GM12878 (cell line): ENCODE data around the gene LARGE1. TPM values are rescaled to one million over a fixed set of nuclear protein-coding genes. Genes with fewer than 3 reads are reported as not detected.

Experiments used
- ATAC-seq: fragments of 200-7000 bp; cut with Tn5 transposase; 3 replicates; pipeline ENCODE4 v1.9.1; 2020; ENCODE audit warnings: mild to moderate bottlenecking, moderate library complexity
- BruUV-seq: library from RNA; stranded (reverse); fragments of 400-500 nt; replicated peaks from 2 replicates; lab custom pipeline; 2021; lab: Mats Ljungman, UMichigan
- CTCF ChIA-PET: fragments of 300-600 bp; sonication (Branson Sonifier 250); formaldehyde crosslinking; extraction: SDS; loops from one replicate; lab custom pipeline; 2021; ENCODE audit warnings: inconsistent platforms; lab: Yijun Ruan, JAX
- POLR2A ChIA-PET: fragments of 350-600 bp; formaldehyde crosslinking; extraction: SDS; loops from one replicate; lab custom pipeline; 2021; ENCODE audit warnings: inconsistent platforms; lab: Charles Lee
- RAD21 ChIA-PET: fragments of 300-600 bp; sonication (Branson Sonifier 250); formaldehyde crosslinking; loops from one replicate; lab custom pipeline; 2023; ENCODE audit warnings: antibody characterized with exemption; ENCODE audit not compliant: unreplicated experiment; lab: Charles Lee
- SMC1A ChIA-PET: fragments of 300-600 bp; sonication (Branson Sonifier 250); formaldehyde crosslinking; loops from one replicate; lab custom pipeline; 2023; ENCODE audit not compliant: unreplicated experiment, uncharacterized antibody; lab: Charles Lee
- DNase-seq: peaks from one replicate; pipeline ENCODE4 v3.0.0-alpha.2; 2011; ENCODE audit warnings: low read depth, low spot score
- FAIRE-seq: peaks from 3 replicates; lab custom pipeline; 2011; peaks lifted over from hg19 to GRCh38; lab: Jason Lieb, UNC
- H2AFZ ChIP-seq: 2 replicates; pipeline ENCODE4 v1.6.0; 2011; ENCODE audit warnings: low read depth, low read length, control low read depth; ENCODE audit not compliant: control insufficient read depth
- H3K27ac ChIP-seq: 2 replicates; pipeline ENCODE4 v1.5.1; 2011; ENCODE audit warnings: control low read depth; ENCODE audit not compliant: control insufficient read depth, insufficient read depth
- H3K27me3 ChIP-seq, 2 experiments: replicated peaks in 1 of 2; 2 replicates each; pipeline versions ENCODE4 v1.6.0 to v1.6.1; 2011; ENCODE audit warnings: low read length in 1 of 2; ENCODE audit not compliant: control insufficient read depth in 2 of 2, insufficient read depth in 2 of 2
- H3K36me3 ChIP-seq, 2 experiments: 2 replicates each; pipeline ENCODE4 v1.5.1; 2011; ENCODE audit warnings: low read length in 1 of 2; ENCODE audit not compliant: control insufficient read depth in 2 of 2, insufficient read depth in 2 of 2
- H3K4me1 ChIP-seq: 2 replicates; pipeline ENCODE4 v1.6.1; 2011; ENCODE audit warnings: mild to moderate bottlenecking, low read length, moderate library complexity, mixed read lengths; ENCODE audit not compliant: control insufficient read depth, insufficient read depth
- H3K4me2 ChIP-seq: 2 replicates; pipeline ENCODE4 v1.6.0; 2011; ENCODE audit warnings: control low read depth; ENCODE audit not compliant: control insufficient read depth, insufficient read depth
- H3K4me3 ChIP-seq: fragments of 200-600 bp; sonication (generic); 2 replicates; pipeline ENCODE4 v1.5.1; 2016
- H3K79me2 ChIP-seq: 2 replicates; pipeline ENCODE4 v1.6.0; 2011; ENCODE audit warnings: low read length; ENCODE audit not compliant: control insufficient read depth, insufficient read depth
- H3K9ac ChIP-seq: 2 replicates; pipeline ENCODE4 v1.8.0; 2011; ENCODE audit warnings: low read length, control low read depth, mixed read lengths; ENCODE audit not compliant: control insufficient read depth, insufficient read depth
- H3K9me3 ChIP-seq: replicated peaks from 3 replicates; pipeline ENCODE4 v1.5.1; 2011; ENCODE audit warnings: mild to moderate bottlenecking, low read length; ENCODE audit not compliant: control insufficient read depth, insufficient read depth
- H4K20me1 ChIP-seq: 2 replicates; pipeline ENCODE4 v1.6.0; 2011; ENCODE audit not compliant: control insufficient read depth, insufficient read depth
- BACH1 ChIP-seq: fragments of 450-650 bp; IDR thresholded peaks from 2 replicates; pipeline ENCODE4 v1.6.1; 2017; ENCODE audit warnings: mild to moderate bottlenecking, borderline replicate concordance
- HCFC1 ChIP-seq: fragments of 150-350 bp; IDR thresholded peaks from 2 replicates; pipeline ENCODE4 v1.6.1; 2014; ENCODE audit warnings: low read length
- MEF2A ChIP-seq: IDR thresholded peaks from 2 replicates; pipeline ENCODE4 v1.6.1; 2011; ENCODE audit warnings: low read depth, mild to moderate bottlenecking, low read length, moderate library complexity; ENCODE audit not compliant: insufficient read depth
- MEF2B ChIP-seq: fragments of 450-650 bp; IDR thresholded peaks from 2 replicates; pipeline ENCODE4 v1.6.1; 2018; ENCODE audit warnings: mild to moderate bottlenecking, moderate library complexity; ENCODE audit not compliant: partially characterized antibody, poor library complexity, severe bottlenecking
- NFIC ChIP-seq: IDR thresholded peaks from 2 replicates; pipeline ENCODE4 v1.6.1; 2012; ENCODE audit warnings: low read depth, mild to moderate bottlenecking, inconsistent platforms, low read length, moderate library complexity
- NR2C2 ChIP-seq: IDR thresholded peaks from 2 replicates; pipeline ENCODE4 v1.6.1; 2011; ENCODE audit warnings: borderline replicate concordance, low read depth; ENCODE audit not compliant: control insufficient read depth, insufficient read length
- RAD51 ChIP-seq: fragments of 450-650 bp; IDR thresholded peaks from 2 replicates; pipeline ENCODE4 v1.6.1; 2016; ENCODE audit warnings: moderate library complexity, mild to moderate bottlenecking, inconsistent platforms
- SMARCA5 ChIP-seq: fragments of 450-650 bp; IDR thresholded peaks from 2 replicates; pipeline ENCODE4 v1.6.1; 2017; ENCODE audit warnings: mild to moderate bottlenecking
- ZNF217 ChIP-seq: fragments of 450-650 bp; IDR thresholded peaks from 2 replicates; pipeline ENCODE4 v1.6.1; 2017; ENCODE audit warnings: antibody characterized with exemption, mild to moderate bottlenecking
- WGBS: methylation state at CpG from one replicate; pipeline ENCODE4 v1.1.6; 2016; ENCODE audit warnings: low lambda C conversion rate; ENCODE audit not compliant: insufficient replicate concordance, insufficient coverage; ENCODE audit errors: missing lambda C conversion rate; 5-methylcytosine and 5-hydroxymethylcytosine counted together
- in situ Hi-C: fragments of 300-500 bp; cut with MboI; formaldehyde crosslinking; loops from 9 replicates; pipeline ENCODE4 v1.14.3; 2018; ENCODE audit warnings: mixed read lengths
- intact Hi-C: fragments of 100-400 bp; cut with micrococcal nuclease; formaldehyde crosslinking; loops from one replicate; pipeline ENCODE4 v1.14.2; 2022; ENCODE audit not compliant: unreplicated experiment
- polyA plus RNA-seq, 11 experiments: library from polyadenylated mRNA; depleted of rRNA in 4 of 11; unstranded in 6 of 11; stranded (reverse) in 5 of 11; fragments of >200 nt; fragmentation: Nextera tagmentation in 4 of 11; fragmentation: Illumina TruSeq in 1 of 11; extraction: Ambion mirVana in 4 of 11; extraction: Trizol in 1 of 11; gene quantifications; 1 replicate in 1 of 11; 2 replicates in 10 of 11; pipeline versions ENCODE4 v1.2.1 to v1.2.3, GENCODE V29; 2011 to 2016; ENCODE audit warnings: inconsistent platforms in 2 of 11, missing spikeins in 2 of 11, low read depth in 1 of 11
- total RNA-seq, 4 experiments: library from RNA; depleted of rRNA in 3 of 4; stranded (reverse); fragments of >200 nt in 3 of 4; fragmentation: Illumina TruSeq in 1 of 4; extraction: Trizol in 1 of 4; gene quantifications; 2 replicates each; pipeline versions ENCODE4 v1.2.1 to v1.2.3, GENCODE V29; 2013 to 2021
- TF ChIP-seq, protein P1 (sequence below): fragments of 450-650 bp; IDR thresholded peaks from 2 replicates; pipeline ENCODE4 v1.6.1; 2017; ENCODE audit warnings: mild to moderate bottlenecking, low read depth, inconsistent platforms; ENCODE audit not compliant: poor library complexity, severe bottlenecking
- TF ChIP-seq, protein P2 (sequence below): IDR thresholded peaks from 2 replicates; pipeline ENCODE4 v1.6.1; 2011; ENCODE audit warnings: low read depth, low read length, improper control_type of control experiment, borderline replicate concordance
- TF ChIP-seq, protein P3 (sequence below): fragments of 450-650 bp; IDR thresholded peaks from 2 replicates; pipeline ENCODE4 v1.6.1; 2016; ENCODE audit warnings: mild to moderate bottlenecking
- TF ChIP-seq, protein P4 (sequence below): fragments of 450-650 bp; formaldehyde crosslinking; IDR thresholded peaks from 2 replicates; pipeline ENCODE4 v1.4.0; 2020; ENCODE audit warnings: mild to moderate bottlenecking, moderate library complexity
- TF ChIP-seq, protein P5 (sequence below): IDR thresholded peaks from 2 replicates; pipeline ENCODE4 v1.6.1; 2012; ENCODE audit warnings: low read depth, low read length, improper control_type of control experiment

LARGE1 gene
- total and polyA plus RNA-seq, 10 of the 15 experiments (the other 5 are each of a cell fraction or from before 2014, with no cell fraction given): 3.2 to 41.4 (median 17.3) TPM

DNA sequence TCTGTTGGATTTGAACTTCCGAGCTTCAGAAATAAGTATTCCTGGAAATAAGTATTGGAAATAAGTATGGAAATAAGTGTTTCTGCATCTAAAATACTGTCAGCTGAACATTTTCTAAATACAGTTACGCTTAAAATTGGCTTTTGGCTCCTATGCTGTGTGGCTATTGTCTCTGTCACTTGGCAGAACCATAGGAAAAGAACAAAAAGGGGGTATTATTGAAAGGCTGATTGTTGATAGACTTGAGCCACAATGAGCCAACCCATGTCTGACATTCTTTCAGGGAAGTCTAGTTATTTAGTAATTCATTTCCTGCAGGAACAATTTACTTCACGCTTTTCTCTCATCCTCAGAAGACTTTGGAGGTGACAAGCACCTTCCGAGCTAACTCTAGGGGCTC lies 32.5 kb upstream of the LARGE1 start:
- no peak for ATAC-seq
- Histone ChIP-seq H3K9me3 (no peaks in the 10 kb centered on the region), H3K4me1 (no peaks in the 10 kb centered on the region), H3K4me2 (no peak overlapping the region), H3K27me3 (no peaks in the 10 kb centered on the region), H4K20me1 (no peaks in the 10 kb centered on the region), H2AFZ (no peak overlapping the region), H3K27ac (no peak overlapping the region), H3K79me2 (no peaks in the 10 kb centered on the region), H3K4me3 (no peak overlapping the region), H3K9ac (no peak overlapping the region), H3K36me3 (no peaks in the 10 kb centered on the region)
- in situ Hi-C loops: loop anchor here (25.0 kb wide), 1 partner anchor 760 kb away; no protein-coding TSS in a partner anchor
- FAIRE-seq: no peak
- RAD21 ChIA-PET: no interaction called here
- CTCF ChIA-PET: no interaction called here
- WGBS: 42% methylated on average over 4 of the region's 4 CpGs
- DNase-seq: no peak
- intact Hi-C loops: no loop called here
- BruUV-seq: no TSS peak
- SMC1A ChIA-PET: no interaction called here
- POLR2A ChIA-PET: no interaction called here
- TF ChIP-seq, protein P1, sequence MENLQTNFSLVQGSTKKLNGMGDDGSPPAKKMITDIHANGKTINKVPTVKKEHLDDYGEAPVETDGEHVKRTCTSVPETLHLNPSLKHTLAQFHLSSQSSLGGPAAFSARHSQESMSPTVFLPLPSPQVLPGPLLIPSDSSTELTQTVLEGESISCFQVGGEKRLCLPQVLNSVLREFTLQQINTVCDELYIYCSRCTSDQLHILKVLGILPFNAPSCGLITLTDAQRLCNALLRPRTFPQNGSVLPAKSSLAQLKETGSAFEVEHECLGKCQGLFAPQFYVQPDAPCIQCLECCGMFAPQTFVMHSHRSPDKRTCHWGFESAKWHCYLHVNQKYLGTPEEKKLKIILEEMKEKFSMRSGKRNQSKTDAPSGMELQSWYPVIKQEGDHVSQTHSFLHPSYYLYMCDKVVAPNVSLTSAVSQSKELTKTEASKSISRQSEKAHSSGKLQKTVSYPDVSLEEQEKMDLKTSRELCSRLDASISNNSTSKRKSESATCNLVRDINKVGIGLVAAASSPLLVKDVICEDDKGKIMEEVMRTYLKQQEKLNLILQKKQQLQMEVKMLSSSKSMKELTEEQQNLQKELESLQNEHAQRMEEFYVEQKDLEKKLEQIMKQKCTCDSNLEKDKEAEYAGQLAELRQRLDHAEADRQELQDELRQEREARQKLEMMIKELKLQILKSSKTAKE: no peak
- TF ChIP-seq BACH1 (no peak), ZNF217 (no peak), MEF2B (no peak), HCFC1 (no peak), RAD51 (no peak), SMARCA5 (no peak), NR2C2 (no peak), MEF2A (no peak), NFIC (no peak)
- TF ChIP-seq, protein P2, sequence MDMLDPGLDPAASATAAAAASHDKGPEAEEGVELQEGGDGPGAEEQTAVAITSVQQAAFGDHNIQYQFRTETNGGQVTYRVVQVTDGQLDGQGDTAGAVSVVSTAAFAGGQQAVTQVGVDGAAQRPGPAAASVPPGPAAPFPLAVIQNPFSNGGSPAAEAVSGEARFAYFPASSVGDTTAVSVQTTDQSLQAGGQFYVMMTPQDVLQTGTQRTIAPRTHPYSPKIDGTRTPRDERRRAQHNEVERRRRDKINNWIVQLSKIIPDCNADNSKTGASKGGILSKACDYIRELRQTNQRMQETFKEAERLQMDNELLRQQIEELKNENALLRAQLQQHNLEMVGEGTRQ: no peak
- TF ChIP-seq, protein P3, sequence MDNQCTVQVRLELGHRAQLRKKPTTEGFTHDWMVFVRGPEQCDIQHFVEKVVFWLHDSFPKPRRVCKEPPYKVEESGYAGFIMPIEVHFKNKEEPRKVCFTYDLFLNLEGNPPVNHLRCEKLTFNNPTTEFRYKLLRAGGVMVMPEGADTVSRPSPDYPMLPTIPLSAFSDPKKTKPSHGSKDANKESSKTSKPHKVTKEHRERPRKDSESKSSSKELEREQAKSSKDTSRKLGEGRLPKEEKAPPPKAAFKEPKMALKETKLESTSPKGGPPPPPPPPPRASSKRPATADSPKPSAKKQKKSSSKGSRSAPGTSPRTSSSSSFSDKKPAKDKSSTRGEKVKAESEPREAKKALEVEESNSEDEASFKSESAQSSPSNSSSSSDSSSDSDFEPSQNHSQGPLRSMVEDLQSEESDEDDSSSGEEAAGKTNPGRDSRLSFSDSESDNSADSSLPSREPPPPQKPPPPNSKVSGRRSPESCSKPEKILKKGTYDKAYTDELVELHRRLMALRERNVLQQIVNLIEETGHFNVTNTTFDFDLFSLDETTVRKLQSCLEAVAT: no peak
- TF ChIP-seq, protein P4, sequence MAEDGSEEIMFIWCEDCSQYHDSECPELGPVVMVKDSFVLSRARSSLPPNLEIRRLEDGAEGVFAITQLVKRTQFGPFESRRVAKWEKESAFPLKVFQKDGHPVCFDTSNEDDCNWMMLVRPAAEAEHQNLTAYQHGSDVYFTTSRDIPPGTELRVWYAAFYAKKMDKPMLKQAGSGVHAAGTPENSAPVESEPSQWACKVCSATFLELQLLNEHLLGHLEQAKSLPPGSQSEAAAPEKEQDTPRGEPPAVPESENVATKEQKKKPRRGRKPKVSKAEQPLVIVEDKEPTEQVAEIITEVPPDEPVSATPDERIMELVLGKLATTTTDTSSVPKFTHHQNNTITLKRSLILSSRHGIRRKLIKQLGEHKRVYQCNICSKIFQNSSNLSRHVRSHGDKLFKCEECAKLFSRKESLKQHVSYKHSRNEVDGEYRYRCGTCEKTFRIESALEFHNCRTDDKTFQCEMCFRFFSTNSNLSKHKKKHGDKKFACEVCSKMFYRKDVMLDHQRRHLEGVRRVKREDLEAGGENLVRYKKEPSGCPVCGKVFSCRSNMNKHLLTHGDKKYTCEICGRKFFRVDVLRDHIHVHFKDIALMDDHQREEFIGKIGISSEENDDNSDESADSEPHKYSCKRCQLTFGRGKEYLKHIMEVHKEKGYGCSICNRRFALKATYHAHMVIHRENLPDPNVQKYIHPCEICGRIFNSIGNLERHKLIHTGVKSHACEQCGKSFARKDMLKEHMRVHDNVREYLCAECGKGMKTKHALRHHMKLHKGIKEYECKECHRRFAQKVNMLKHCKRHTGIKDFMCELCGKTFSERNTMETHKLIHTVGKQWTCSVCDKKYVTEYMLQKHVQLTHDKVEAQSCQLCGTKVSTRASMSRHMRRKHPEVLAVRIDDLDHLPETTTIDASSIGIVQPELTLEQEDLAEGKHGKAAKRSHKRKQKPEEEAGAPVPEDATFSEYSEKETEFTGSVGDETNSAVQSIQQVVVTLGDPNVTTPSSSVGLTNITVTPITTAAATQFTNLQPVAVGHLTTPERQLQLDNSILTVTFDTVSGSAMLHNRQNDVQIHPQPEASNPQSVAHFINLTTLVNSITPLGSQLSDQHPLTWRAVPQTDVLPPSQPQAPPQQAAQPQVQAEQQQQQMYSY (CRISPR knock-in tag): no peak
- TF ChIP-seq, protein P5, sequence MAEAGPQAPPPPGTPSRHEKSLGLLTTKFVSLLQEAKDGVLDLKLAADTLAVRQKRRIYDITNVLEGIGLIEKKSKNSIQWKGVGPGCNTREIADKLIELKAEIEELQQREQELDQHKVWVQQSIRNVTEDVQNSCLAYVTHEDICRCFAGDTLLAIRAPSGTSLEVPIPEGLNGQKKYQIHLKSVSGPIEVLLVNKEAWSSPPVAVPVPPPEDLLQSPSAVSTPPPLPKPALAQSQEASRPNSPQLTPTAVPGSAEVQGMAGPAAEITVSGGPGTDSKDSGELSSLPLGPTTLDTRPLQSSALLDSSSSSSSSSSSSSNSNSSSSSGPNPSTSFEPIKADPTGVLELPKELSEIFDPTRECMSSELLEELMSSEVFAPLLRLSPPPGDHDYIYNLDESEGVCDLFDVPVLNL: no peak
